Ovary (tissue), 9 donors: ENCODE data around the gene ETF1. TPM values are rescaled to one million over a fixed set of nuclear protein-coding genes. Genes with fewer than 3 reads are reported as not detected.

Source experiments
- DNase-seq, 5 donors: peaks; one replicate each; pipeline ENCODE4 v3.0.0-alpha.2; 2019 to 2020
- H3K27ac ChIP-seq, 2 donors: fragments of 200-600 bp; one replicate each; pipeline versions ENCODE4 v1.5.1 to v1.8.0; 2019 to 2022
- H3K27me3 ChIP-seq: fragments of 200-600 bp; one replicate; pipeline ENCODE4 v1.8.0; 2022
- H3K36me3 ChIP-seq: fragments of 200-600 bp; sonication (generic); one replicate; pipeline ENCODE4 v1.5.1; 2019
- H3K4me1 ChIP-seq: one replicate; pipeline ENCODE4 v1.8.1; 2013; ENCODE audit warnings: mild to moderate bottlenecking, moderate library complexity; ENCODE audit not compliant: insufficient read depth
- H3K4me3 ChIP-seq: fragments of 200-600 bp; sonication (generic); one replicate; pipeline ENCODE4 v1.5.1; 2017
- H3K9me3 ChIP-seq, 2 donors: fragments of 200-600 bp in 1 of 2; sonication (generic) in 1 of 2; one replicate each; pipeline versions ENCODE4 v1.5.1 to v1.8.1; 2013 to 2019; ENCODE audit warnings: mild to moderate bottlenecking in 1 of 2, moderate library complexity in 1 of 2
- CTCF ChIP-seq, 3 donors: fragments of 450-650 bp in 2 of 3; fragments of 200-600 bp in 1 of 3; IDR thresholded peaks; one replicate each; pipeline versions ENCODE4 v1.5.1 to v1.8.0; 2016 to 2022; ENCODE audit warnings: antibody characterized with exemption in 3 of 3, mild to moderate bottlenecking in 1 of 3
- EP300 ChIP-seq: sonication (generic); formaldehyde crosslinking; IDR thresholded peaks from one replicate; pipeline ENCODE4 v1.6.1; 2017; ENCODE audit warnings: antibody characterized with exemption
- POLR2A ChIP-seq: fragments of 450-650 bp; IDR thresholded peaks from one replicate; pipeline ENCODE4 v1.6.1; 2017; ENCODE audit warnings: antibody characterized with exemption, mild to moderate bottlenecking, moderate library complexity
- WGBS, 3 donors: extraction: QIAGEN DNeasy Blood & Tissue Kit in 1 of 3; methylation state at CpG; one replicate each; pipeline versions ENCODE4 v1.1.5 to v1.1.7; 2013 to 2017; 5-methylcytosine and 5-hydroxymethylcytosine counted together
- intact Hi-C, 4 donors: fragments of 100-400 bp; cut with DNase I; formaldehyde crosslinking; loops; one replicate each; pipeline versions ENCODE4 v1.11.0 to v1.15.1; 2022 to 2023
- polyA plus RNA-seq, 2 donors: library from polyadenylated mRNA; stranded (reverse); fragments of 200-250 nt in 1 of 2; fragments of 350-450 nt in 1 of 2; fragmentation: Illumina TruSeq in 1 of 2; extraction: RNeasy Lipid Tissue Mini Kit (QIAGEN cat#74804) in 1 of 2; gene quantifications; one replicate each; pipeline ENCODE4 v1.2.3, GENCODE V29; 2013 to 2014
- total RNA-seq, 7 donors: library from RNA; depleted of rRNA in 2 of 7; stranded (reverse); fragments of >200 nt in 2 of 7; fragmentation: NEBNext Ultra II Directional in 3 of 7; extraction: Animal tissue kit (Norgen Biotek cat#: 25700) in 3 of 7; gene quantifications; one replicate each; pipeline versions ENCODE4 v1.1.0 to v1.2.4, GENCODE V29; 2016 to 2023
- donor health status: DM: no; HTN: no; CAD: no; lungs with moderate emphysema.
- donor health status: DM: no; HTN: no; CAD: no.
- donor health status: Bipolar disorder and iron deficiency.
- donor health status: DM: yes; HTN: yes; CAD: no.
- donor health status: DM: no; HTN: no; CAD: no.
- donor health status: DM: yes; HTN: yes; CAD: no.

Gene ETF1
- total and polyA plus RNA-seq, 9 donors = 29.3 to 106 (median 68.3) TPM

GRCh38 chr5:138543730-138544104 is 681 bp upstream of the ETF1 start:
- intact Hi-C loops = no loop called here
- DNase-seq = no peak
- WGBS, 3 donors = 0 to 1% (median 1%) methylated on average over 12 of the region's 12 CpGs
- H3K27me3 ChIP-seq = no peaks in the 10 kb centered on the region
- peaks cover 18% of the 10 kb centered on the region for H3K4me1 ChIP-seq
- TF ChIP-seq CTCF (IDR thresholded peaks at IDR 0.05) (no peak), POLR2A (no peak), EP300 (no peak)
- H3K27ac ChIP-seq = peak overlapping the region; percentile 92
- peak overlapping the region; percentile 85 for H3K4me3 ChIP-seq
- H3K36me3 ChIP-seq = no peaks in the 10 kb centered on the region
- no peaks in the 10 kb centered on the region for H3K9me3 ChIP-seq

DNA sequence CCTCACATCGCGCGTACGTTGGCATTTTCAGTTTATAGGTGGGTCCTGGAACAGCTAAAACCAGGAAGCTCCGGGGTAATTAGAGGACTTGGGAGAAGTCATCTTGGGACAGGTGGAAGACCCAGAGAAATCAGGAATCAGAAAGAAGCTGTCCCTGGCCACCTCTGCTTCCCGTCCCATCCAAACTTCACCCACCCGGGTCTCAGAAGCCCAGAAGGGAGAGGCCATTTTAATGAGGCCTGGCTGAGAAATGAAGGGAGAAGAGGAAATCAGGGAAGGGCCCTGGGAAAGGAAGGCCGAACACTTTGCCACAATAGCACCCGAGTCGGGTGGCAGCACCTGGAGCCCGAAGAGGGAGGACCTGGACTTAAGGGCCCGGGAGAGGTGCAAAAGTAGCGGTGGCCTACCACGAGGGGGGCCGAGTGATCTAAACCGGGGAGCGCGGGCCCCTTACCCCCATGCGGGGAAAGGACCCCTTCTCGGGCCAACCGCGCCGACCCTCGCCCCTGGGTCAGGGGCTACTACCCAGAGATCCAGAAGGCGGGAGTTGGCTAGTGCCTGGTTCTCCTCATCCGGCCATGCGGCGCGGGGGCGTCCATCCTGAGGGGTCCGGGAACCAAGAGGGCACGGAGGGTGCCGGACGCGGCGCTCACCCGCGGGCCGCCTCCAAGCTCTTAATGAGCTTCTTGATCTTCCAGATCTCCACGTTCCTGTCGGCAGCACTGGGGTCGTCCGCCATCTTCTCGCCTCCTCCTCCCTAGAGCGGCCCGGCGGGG is 668 bp downstream of the ETF1 start:
- H3K4me1 ChIP-seq = peaks cover 18% of the 10 kb centered on the region
- H3K27ac ChIP-seq = peak overlapping the region; percentile 74 to 92
- H3K27me3 ChIP-seq = no peaks in the 10 kb centered on the region
- no peaks in the 10 kb centered on the region for H3K36me3 ChIP-seq
- peak overlapping the region; percentile 89 for H3K4me3 ChIP-seq
- WGBS, 3 donors = 0 to 1% (median 1%) methylated on average over 42 to 47 of the region's 47 CpGs
- intact Hi-C loops = no loop called here
- DNase-seq = peak in 1 of 5 donors; percentile 68
- TF ChIP-seq POLR2A (peak; percentile 14), CTCF (IDR thresholded peaks at IDR 0.05) (no peak)
- no peaks in the 10 kb centered on the region for H3K9me3 ChIP-seq

DNA sequence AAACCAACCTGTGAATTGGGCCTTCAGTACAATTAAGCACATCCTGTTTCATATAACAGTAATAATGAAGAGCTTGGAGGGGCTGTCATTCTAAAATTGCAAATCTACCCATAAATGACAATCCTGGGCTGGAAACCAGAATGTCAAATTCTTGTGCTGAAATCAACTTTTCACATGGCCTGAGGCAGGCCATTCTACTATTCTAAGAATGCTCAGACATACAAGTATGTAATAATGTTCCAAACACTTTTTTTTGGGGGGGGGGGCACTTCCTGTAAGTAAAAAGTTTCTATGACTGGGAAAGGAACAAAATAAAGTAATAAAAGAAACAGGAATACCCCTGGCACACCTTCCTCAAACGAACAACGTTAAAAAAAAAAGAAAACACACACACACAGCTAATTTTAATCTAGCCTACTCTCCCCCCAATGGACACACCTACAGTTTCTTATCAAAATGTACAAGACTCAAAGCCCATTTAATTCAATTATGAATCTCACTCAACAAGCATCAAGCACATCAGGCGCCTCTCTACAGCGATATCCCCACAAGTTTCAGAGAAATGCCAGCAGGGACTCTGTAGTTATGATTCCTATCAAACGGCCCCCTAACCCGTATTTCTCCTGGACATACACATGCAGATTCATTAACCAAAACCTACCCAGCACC is 1.4 kb downstream of the ETF1 start:
- TF ChIP-seq EP300 (no peak), CTCF (IDR thresholded peaks at IDR 0.05) (no peak), POLR2A (no peak)
- no peak for DNase-seq
- peak overlapping the region; percentile 89 for H3K4me3 ChIP-seq
- no peaks in the 10 kb centered on the region for H3K27me3 ChIP-seq
- H3K9me3 ChIP-seq = no peaks in the 10 kb centered on the region
- WGBS, 3 donors = 8 to 18% (median 13%) methylated on average over 6 of the region's 6 CpGs
- no peak overlapping the region for H3K27ac ChIP-seq
- H3K4me1 ChIP-seq = peaks cover 18% of the 10 kb centered on the region
- no peaks in the 10 kb centered on the region for H3K36me3 ChIP-seq
- intact Hi-C loops = no loop called here

DNA sequence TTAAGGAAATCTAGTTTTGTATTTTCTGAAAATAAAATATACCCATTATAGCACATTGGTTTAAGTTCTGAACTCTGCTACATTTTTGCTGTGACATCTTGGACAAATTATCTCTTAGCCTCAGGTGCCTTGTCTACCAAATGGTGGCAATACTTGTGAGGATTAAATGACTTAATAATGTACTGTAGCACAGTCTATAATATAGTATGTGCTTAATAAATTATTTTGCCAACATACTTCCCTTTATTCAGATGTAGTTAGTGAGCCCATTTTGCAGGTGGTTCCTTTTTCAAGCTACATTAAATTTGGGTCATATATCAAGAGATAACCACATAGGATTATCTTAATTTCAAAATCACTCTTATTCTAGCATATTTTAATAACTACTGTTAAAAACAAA is 3.2 kb downstream of the ETF1 start:
- no peak for TF ChIP-seq EP300
- TF ChIP-seq POLR2A = no peak
- H3K9me3 ChIP-seq = no peaks in the 10 kb centered on the region
- H3K4me3 ChIP-seq = no peak overlapping the region
- intact Hi-C loops = no loop called here
- H3K27me3 ChIP-seq = no peaks in the 10 kb centered on the region
- H3K27ac ChIP-seq = no peak overlapping the region
- DNase-seq = no peak
- H3K36me3 ChIP-seq = no peaks in the 10 kb centered on the region
- H3K4me1 ChIP-seq = peaks cover 12% of the 10 kb centered on the region
